GM21723 (cell line): ENCODE results near the gene DNAJC25.
"Not testable (repeated sequence)": the region's sequence is repeated elsewhere in the genome, so short reads cannot be mapped to it uniquely, and the experiment has no call there.

ENCODE experiments used
- ATAC-seq: cut with Tn5 transposase; IDR thresholded peaks from one replicate; pipeline ENCODE4 v1.9.1; 2021; ENCODE audit warnings: mild to moderate bottlenecking, moderate library complexity; ENCODE audit not compliant: unreplicated experiment

DNAJC25 gene

GRCh38 chr9:111631214-111631971 lies at the start of gene DNAJC25:
Gene DNAJC25 (plus strand): TSS chr9:111631334. CDS start chr9:111631408, 74 bp downstream.
- peak; percentile 98 for ATAC-seq

- no peak for ATAC-seq
These were observed 48.2 kb upstream of the DNAJC25 start for GRCh38 chr9:111582888-111583287.

GRCh38 chr9:111586378-111586777 lies 44.8 kb upstream of the DNAJC25 start:
- ATAC-seq = no peak

GRCh38 chr9:111588846-111589245 lies 42.3 kb upstream of the DNAJC25 start:
- ATAC-seq = no peak

DNA sequence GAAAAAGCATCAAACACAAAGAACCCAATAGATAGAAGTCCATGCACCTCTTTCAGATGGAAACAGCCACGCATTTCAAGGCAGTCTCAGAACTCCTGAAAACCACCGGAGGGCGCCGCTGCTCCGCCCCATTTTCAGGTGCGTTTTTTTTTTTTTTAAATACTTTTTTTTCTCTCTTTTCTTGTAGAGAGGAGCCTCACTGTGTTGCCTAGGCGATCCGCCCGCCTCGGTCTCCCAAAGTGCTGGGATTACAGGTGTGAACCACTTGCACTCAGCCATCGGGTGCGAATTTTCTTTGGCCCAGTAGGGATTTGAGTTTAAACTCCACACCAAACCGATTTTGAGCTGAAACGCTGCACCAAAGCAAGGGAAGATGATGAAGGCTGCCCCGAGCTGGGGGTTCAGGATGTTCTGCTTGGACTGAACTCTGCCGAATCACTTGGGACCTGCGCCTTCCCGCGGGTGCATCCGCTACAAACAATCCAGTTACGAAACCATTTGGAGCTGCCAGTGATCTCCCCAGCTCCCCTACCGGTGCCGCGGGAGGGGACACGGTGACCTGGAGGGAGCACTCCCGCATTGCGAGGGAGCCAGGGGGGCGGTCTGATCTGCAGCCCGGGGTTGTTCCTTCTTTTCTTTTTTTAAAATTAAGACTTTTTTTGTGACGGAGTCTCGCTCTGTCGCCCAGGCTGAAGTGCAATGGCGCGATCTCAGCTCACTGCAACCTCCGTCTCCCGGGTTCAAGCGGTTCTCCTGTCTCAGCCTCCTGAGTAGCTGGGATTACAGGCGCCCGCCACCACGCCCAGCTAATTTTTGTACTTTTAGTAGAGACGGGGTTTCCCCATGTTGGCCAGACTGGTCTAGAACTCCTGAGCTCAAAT lies 33.0 kb upstream of the DNAJC25 start:
- peak; percentile 60 for ATAC-seq

DNA sequence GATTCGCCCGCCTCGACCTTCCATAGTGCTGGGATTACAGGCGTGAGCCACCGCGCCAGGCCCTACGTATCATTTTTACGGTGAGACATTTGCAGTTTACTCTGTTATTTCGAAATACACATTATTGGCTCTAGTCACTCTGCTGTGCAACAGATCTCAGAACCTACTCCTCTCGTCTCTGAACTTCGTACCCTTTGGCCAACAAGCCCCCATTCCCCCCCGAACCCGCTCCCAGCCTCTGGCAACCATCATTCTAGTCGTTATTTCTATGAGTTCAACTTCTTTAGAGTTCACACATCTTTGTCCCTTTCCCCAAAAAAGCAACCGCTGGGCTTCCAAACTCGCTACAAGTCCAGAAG lies 32.4 kb upstream of the DNAJC25 start:
- ATAC-seq = peak; percentile 31

DNA sequence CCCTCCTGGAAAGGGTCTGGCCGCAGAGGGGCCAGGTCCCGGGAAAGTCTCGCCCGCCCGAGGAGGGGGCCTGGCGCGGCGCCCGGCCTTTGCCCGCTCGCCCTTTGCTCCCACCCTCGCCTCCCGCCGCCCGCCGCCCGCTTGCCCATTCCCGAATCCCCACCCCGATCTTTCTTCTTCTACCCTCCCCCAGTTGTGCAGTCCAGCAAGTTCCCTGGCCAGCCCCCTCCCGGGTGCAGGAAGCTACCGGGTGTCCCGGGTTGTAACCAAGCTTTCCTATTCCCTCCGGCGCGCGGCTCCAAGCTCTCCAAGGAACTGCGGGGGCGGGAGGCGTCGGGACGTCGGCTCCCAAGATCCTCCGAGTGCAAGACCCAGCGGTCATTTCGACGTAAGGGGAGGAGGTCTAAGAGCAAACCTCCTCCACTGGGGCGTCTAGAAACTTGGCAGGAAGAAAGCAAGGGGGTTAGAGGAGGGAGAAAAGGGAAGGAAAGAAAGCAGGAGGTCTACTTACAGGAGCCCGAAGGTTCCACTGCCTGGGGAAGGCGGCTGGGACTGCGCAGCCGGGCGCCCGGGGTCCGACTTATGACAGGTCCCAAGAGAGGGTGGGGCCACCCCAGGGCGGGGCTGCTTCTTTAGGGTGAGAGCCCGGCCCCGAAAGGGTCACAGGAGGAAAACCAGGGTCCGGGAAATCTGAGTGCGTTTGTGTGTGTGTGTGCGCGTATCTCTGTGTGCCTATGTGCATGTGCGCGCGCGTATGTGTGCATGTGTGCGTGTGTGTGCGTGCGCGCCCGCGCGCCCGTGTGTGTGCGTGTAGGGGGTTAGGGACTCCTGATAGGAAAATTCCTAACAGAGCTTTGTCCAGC lies 31.8 kb upstream of the DNAJC25 start, which contains the start of gene PTGR1:
Gene PTGR1, minus strand, starts transcription at position 556 of the 863 bp plus-strand sequence. CDS start 2,225 bp downstream, outside the sequence.
- peak; percentile 31 for ATAC-seq

- ATAC-seq = no peak
These were observed 31.2 kb upstream of the DNAJC25 start for GRCh38 chr9:111599955-111600343.

- ATAC-seq = no peak
These were observed 29.7 kb upstream of the DNAJC25 start for GRCh38 chr9:111601237-111602018.

DNA sequence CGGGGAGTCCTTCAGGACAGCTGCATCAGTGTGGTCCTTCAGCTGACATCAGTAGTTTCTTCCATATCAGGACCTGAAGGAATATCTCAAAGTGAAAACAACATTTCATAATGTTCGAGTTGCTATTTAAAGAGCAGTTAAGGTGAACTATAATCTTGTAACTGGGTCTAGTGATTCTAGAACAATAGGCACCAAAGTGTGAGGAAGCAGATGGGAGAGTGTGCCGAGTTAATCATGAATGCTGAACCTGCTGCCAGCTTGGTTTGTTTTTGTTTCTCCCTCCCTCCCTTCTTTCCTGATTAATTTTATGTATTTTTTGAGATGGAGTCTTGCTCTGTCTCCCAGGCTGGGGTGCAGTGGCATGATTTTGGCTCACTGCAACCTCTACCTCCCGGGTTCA lies 28.1 kb upstream of the DNAJC25 start:
- no peak for ATAC-seq

- no peak for ATAC-seq
These were observed 27.0 kb upstream of the DNAJC25 start for GRCh38 chr9:111604054-111604615.

GRCh38 chr9:111605041-111605559 lies 26.0 kb upstream of the DNAJC25 start:
- no peak for ATAC-seq

DNA sequence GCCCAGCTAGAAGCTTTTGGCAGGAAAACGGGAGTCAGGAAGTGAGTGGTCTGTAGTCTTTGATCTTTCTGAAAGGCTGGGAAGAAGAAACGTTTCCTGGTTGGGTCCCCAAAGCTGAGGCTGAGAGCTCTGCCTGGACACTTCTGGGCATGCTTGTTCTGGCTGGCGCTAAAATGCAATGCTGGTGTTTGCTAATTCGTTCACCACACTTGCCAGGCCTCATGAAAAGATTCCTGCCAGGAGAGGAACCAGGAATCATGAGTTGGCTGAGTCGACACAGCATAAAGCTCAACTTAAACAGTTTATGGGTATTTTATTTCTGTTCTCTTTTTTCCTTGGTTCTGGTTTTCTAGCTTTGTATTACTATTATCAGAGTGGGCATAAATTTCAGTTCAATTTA lies 21.0 kb upstream of the DNAJC25 start:
- no peak for ATAC-seq

- ATAC-seq = no peak
These were observed 20.3 kb upstream of the DNAJC25 start for GRCh38 chr9:111610845-111611244.

- no peak for ATAC-seq
These were observed 17.6 kb upstream of the DNAJC25 start for GRCh38 chr9:111613436-111614040.

- no peak for ATAC-seq
These were observed 15.2 kb upstream of the DNAJC25 start for GRCh38 chr9:111615928-111616327.

DNA sequence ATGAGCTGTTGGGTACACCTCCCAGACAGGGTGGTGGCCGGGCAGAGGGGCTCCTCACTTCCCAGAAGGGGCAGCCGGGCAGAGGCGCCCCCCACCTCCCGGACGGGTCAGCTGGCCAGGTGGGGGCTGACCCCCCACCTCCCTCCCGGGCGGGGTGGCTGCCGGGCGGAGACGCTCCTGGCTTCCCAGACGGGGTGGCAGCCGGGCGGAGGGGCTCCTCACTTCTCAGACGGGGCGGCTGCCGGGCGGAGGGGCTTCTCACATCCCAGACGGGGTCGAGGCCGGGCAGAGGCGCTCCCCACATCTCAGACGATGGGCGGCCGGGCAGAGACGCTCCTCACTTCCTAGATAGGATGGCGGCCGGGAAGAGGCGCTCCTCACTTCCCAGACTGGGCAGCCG lies 13.8 kb upstream of the DNAJC25 start:
- ATAC-seq = not testable (repeated sequence)

DNA sequence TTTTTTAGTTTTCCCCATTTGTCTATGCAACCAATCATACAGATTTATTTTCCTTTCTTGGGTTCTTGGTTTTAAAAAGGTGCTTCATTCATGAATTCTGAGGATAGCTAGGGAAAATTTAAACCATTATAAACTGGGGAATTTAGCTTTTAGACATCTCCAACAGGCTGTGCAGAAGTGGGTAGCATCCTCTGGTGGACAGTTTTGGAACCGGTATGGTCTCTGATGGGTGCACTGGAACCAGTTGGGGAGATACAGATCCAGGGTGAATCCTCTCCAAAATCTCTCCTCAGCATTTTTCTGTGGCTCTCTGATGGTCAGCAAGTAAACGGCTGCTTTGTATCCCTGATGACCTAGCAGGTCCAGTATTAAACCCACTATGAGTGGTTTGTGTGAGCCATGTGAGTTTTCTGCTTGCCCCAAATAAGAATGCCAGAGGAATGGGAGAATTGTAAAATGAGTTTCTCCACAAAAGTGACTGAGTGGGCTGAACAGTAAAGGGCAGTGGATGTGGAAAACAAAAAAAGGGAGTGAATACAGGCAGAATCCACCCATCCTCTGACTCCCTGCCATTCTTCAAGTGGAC lies 9.1 kb upstream of the DNAJC25 start:
- ATAC-seq = peak; percentile 59

- no peak for ATAC-seq
These were observed 8.5 kb upstream of the DNAJC25 start for GRCh38 chr9:111622626-111623025.
